ENCODE measurements around the gene SND1.

The SND1 gene

GRCh38 chr7:128115821-128116723 lies 464.1 kb downstream of the SND1 start:
- DNase-seq (ENCODE audit: low read depth), result no peak

- no peak for DNase-seq (ENCODE audit: low read depth)
These were observed 464.7 kb downstream of the SND1 start for GRCh38 chr7:128116740-128117139.

GRCh38 chr7:128117691-128118090 lies 465.7 kb downstream of the SND1 start:
- DNase-seq (ENCODE audit: low read depth), result no peak

DNA sequence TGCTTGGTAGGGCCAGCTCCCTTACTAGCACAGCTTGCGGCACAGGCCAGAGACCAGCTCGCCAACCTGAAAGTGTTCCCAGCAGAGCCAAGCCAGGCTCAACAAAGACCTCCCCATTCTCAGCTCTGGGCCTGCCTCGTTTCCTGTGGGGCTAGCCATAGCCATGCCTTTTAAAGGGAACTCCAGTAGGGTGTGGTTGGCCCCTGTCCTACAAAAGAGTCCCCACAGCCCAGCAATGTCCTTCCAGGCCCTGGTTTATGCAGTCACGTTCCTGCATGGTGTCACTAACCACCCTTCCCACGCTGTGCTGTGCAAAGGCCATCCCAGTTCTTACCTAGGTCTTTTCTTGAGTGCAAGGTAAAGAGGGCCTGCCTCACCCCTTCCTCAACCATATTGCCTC lies 467.0 kb downstream of the SND1 start:
- DNase-seq (ENCODE audit: low read depth), result no peak

DNA sequence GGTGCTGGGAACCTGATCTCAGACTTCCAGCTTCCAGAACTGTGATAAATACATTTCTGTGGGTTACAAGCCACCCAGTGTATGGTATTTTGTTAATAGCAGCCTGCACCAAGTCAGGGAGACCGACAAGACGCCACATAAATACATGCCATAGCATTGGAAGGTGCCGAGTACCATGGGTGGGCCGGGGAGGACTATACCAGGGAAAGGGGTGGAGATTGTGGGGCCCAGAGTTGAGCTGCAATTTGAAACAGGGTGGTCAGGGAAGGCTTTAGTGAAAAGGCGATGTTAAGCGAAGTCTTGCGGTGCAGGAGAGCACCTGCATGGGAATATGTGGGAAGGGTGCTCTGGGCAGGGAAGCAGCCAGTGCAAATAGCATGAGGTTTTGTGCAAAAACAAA lies 468.1 kb downstream of the SND1 start:
- no peak for DNase-seq (ENCODE audit: low read depth)

- DNase-seq (ENCODE audit: low read depth), result no peak
These were observed 469.0 kb downstream of the SND1 start for GRCh38 chr7:128120976-128121490.

DNA sequence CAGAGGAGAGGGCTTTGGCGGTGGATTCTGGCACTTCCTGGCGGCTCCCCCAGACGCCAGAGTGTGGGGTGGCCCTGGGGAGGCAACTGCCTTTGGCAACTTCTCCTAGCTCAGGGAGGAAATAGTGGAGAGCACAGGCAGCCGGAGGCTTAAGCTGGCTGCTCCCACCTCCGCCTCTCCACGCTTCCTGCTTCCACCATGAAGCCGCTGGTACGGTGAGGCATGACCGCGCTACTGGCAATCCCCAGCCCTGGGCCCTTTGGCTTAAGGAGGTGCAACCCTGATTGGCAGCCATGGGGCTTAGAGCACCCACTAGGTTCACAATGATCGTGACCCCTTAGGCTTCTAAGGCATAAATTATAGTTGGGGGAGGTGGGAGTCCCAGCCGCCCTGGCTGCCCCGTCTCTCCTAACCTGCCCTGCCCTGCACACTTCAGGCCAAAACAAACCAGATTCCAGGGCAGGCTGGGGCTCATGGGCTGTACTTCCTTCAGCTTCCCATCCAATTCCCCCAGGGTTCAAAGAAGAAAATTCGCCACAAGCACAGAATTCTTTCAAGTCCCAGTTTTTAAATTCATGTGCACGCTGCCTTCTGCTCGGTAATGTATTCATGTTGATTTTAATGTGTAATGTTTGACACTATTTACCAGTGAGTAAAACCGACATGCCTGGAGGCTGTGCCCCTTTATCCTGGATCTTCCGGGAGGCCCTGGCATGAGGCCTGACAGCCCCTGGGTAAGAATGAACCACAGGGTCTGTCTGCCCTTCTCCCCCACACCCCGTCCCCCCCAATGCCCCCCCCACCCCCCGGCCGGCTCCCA lies 469.9 kb downstream of the SND1 start:
- DNase-seq (ENCODE audit: low read depth), result no peak

GRCh38 chr7:128122576-128123290 lies 470.7 kb downstream of the SND1 start:
- no peak for DNase-seq (ENCODE audit: low read depth)

DNA sequence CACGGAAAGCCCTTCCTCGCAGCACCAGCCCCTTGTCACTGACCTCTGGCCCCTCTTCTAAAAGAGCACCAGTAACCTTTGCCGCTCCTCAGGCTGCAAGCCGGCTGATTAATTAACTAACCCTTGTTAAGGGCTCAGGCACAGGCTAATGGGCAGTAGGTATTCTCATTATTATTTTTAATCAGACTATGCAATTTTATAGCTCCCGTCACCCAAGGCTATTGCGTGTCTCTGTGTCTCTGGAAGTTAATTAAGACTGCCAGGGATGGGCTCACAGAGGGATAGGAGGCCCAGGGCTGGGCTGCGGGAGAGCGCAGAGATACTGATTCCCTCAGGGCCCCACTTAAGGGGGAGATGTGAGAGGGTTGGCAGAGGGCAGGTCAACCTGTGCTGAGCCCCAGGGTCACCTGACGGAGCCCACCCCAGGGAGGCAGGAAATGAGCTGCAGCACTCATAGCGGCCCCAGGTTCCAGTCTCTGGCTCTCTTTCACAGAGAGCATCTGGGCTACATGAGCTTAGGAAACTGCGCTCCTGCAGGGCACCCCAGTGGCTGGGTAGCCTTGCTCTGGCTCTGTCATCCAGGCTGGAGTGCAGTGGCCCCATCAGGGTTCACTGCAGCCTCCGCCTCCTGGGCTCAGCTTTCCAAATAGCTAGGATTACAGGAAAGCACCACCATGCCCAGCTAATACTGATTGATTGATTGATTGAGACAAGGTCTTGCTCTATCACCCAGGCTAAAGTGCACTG lies 471.5 kb downstream of the SND1 start:
- no peak for DNase-seq (ENCODE audit: low read depth)

GRCh38 chr7:128124786-128125185 lies 472.8 kb downstream of the SND1 start:
- no peak for DNase-seq (ENCODE audit: low read depth)

- no peak for DNase-seq (ENCODE audit: low read depth)
These were observed 473.8 kb downstream of the SND1 start for GRCh38 chr7:128125816-128126215.

DNA sequence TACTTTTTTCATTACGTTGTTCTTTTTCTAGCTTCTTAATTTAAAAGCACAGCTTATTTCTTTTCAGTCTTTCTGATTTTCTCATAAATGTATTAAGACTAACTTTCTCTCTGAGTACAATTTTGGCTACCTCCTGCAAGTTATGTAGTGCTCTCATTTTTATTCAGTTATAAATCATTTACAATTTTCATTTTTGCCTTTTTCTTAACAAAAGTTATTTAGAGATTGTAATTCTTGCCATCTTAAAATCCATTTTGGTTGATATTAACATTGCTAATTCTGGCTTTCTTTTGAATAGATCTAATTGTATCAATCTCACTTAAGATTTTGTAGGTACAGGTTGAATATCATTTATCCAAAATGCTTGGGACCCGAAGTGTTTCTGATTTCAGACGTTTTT lies 476.4 kb downstream of the SND1 start:
- no peak for DNase-seq (ENCODE audit: low read depth)

DNA sequence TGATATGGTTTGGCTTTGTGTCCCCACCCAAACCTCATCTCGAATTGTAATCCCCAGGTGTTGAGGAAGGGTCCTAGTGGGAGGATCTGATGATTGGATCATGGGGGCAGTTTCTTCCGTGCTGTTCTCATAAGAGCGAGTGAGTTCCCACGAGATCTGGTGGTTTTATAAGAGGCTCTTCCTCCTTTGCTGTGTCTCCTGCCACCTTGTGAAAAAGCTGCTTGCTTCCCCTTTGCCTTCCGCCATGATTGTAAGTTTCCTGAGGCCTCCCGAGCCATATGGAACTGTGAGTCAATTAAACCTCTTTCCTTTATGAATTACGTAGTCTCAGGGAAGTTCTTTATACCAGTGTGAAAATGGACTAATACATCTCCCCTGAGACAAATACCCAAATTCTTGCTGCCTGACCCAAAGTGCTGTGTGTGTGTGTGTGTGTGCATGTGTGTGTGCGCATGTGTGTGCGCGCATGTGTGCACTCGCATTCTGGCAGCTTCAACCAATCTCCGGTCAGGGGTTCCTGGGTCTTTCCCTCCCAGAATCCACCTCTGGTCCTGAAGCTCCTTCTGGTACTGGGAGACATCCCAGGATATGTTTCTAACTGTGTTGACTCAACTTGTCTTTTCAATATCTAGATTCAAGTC lies 477.4 kb downstream of the SND1 start:
- DNase-seq (ENCODE audit: low read depth), result no peak

DNA sequence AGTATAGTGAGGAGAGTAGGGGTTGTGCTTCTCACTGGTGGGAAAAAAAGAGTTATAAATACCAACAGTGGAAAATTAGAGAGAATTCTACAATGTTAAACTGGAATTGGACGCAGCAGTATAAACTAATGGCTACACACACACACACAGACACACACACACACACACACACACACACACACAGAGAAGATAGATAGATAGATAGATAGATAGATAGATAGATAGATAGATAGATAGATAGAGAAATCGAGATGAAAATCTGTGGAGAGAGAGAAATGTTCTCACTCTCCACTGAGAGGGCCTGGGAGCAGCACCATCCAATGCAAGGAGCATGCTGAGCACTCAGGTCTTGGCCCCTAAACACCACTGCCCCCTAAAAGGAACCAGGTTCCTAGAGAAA lies 479.1 kb downstream of the SND1 start:
- DNase-seq (ENCODE audit: low read depth), result no peak

DNA sequence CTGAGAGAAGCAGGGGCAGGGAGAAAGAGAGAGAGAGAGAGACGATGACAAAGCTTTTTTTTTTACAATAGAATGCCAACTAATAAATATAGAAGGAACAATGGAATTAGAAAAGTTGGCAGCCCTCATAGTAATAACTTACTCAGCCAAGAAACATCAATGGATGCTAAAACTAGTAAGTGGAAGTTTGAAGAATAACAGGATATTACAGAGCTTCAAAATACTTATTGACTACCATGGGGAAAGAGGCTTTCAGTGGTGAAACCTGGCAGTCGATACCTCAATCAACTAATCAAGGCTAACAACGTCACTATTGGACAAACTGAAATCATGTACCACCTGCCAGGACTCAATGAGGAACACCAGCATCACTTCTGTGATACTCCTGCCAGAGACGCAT lies 479.7 kb downstream of the SND1 start:
- DNase-seq (ENCODE audit: low read depth), result no peak

GRCh38 chr7:128132426-128133069 lies 480.6 kb downstream of the SND1 start:
- DNase-seq (ENCODE audit: low read depth), result no peak

- DNase-seq (ENCODE audit: low read depth), result no peak
These were observed 483.1 kb downstream of the SND1 start for GRCh38 chr7:128135159-128135514.

GRCh38 chr7:128135515-128136214 lies 483.7 kb downstream of the SND1 start:
- peak; percentile 55 for DNase-seq (ENCODE audit: low read depth)

GRCh38 chr7:128136215-128136597 lies 484.2 kb downstream of the SND1 start:
- DNase-seq (ENCODE audit: low read depth), result no peak

- DNase-seq (ENCODE audit: low read depth), result no peak
These were observed 485.2 kb downstream of the SND1 start for GRCh38 chr7:128137181-128137580.
